Hepatocyte (in vitro differentiated cells): ENCODE results near the gene IFNA6. TPM values are rescaled to one million over a fixed set of nuclear protein-coding genes. Genes with fewer than 3 reads are reported as not detected.

ENCODE experiments used
- DNase-seq: peaks from one replicate; pipeline ENCODE4 v3.0.0-alpha.2; 2016; ENCODE audit warnings: low spot score
- H2AFZ ChIP-seq: fragments of 200-600 bp; sonication (generic); 2 replicates; pipeline ENCODE4 v1.6.0; 2016; ENCODE audit warnings: antibody characterized with exemption, mild to moderate bottlenecking
- H3K27ac ChIP-seq: fragments of 200-600 bp; sonication (generic); 2 replicates; pipeline ENCODE4 v1.5.1; 2016; ENCODE audit warnings: mild to moderate bottlenecking
- H3K27me3 ChIP-seq: fragments of 200-600 bp; sonication (generic); 2 replicates; pipeline ENCODE4 v1.6.1; 2016
- H3K36me3 ChIP-seq: fragments of 200-600 bp; sonication (generic); replicated peaks from 2 replicates; pipeline ENCODE4 v1.5.1; 2016; ENCODE audit warnings: low read depth; ENCODE audit not compliant: insufficient read depth
- H3K4me1 ChIP-seq: fragments of 200-600 bp; sonication (generic); 2 replicates; pipeline ENCODE4 v1.5.1; 2016; ENCODE audit warnings: mild to moderate bottlenecking, moderate library complexity; ENCODE audit not compliant: insufficient read depth
- H3K4me2 ChIP-seq: fragments of 200-600 bp; sonication (generic); 2 replicates; pipeline ENCODE4 v1.6.0; 2016
- H3K4me3 ChIP-seq: fragments of 200-600 bp; sonication (generic); 2 replicates; pipeline ENCODE4 v1.5.1; 2016; ENCODE audit warnings: mild to moderate bottlenecking
- H3K79me2 ChIP-seq: fragments of 200-600 bp; sonication (generic); 2 replicates; pipeline ENCODE4 v1.6.0; 2017; ENCODE audit warnings: mild to moderate bottlenecking
- H3K9me2 ChIP-seq: fragments of 200-600 bp; sonication (generic); replicated peaks from 2 replicates; pipeline ENCODE4 v1.6.0; 2017; ENCODE audit warnings: mild to moderate bottlenecking; ENCODE audit not compliant: insufficient read depth
- H3K9me3 ChIP-seq: fragments of 200-600 bp; sonication (generic); 2 replicates; pipeline ENCODE4 v1.5.1; 2016; ENCODE audit warnings: low read depth, mild to moderate bottlenecking
- H4K20me1 ChIP-seq: fragments of 200-600 bp; sonication (generic); 2 replicates; pipeline ENCODE4 v1.6.0; 2016; ENCODE audit warnings: mild to moderate bottlenecking; ENCODE audit not compliant: insufficient read depth, poor library complexity, severe bottlenecking
- EZH2 ChIP-seq: fragments of 200-600 bp; sonication (generic); IDR thresholded peaks from 2 replicates; pipeline ENCODE4 v1.6.1; 2016; ENCODE audit warnings: antibody characterized with exemption, mild to moderate bottlenecking, borderline replicate concordance
- EZH2phosphoT487 ChIP-seq: fragments of 200-600 bp; sonication (generic); IDR thresholded peaks from one replicate; pipeline ENCODE4 v1.6.1; 2018; ENCODE audit warnings: antibody characterized with exemption, mild to moderate bottlenecking, low read depth, moderate library complexity; ENCODE audit not compliant: unreplicated experiment, severe bottlenecking
- WGBS: methylation state at CpG from one replicate; pipeline ENCODE4 v1.1.6; 2016; ENCODE audit warnings: low lambda C conversion rate; ENCODE audit errors: missing lambda C conversion rate; 5-methylcytosine and 5-hydroxymethylcytosine counted together
- polyA plus RNA-seq: library from polyadenylated mRNA; unstranded; fragments of >200 nt; fragmentation: Nextera tagmentation; extraction: Ambion mirVana; gene quantifications from 2 replicates; pipeline ENCODE4 v1.2.1, GENCODE V29; 2016
- total RNA-seq: library from RNA; depleted of rRNA; stranded (reverse); fragments of >200 nt; gene quantifications from 2 replicates; pipeline ENCODE4 v1.2.3, GENCODE V29; 2014
- TF ChIP-seq, protein P1 (sequence below): fragments of 200-600 bp; sonication (generic); IDR thresholded peaks from 2 replicates; pipeline ENCODE4 v1.5.1; 2016; ENCODE audit warnings: antibody characterized with exemption, mild to moderate bottlenecking; ENCODE audit not compliant: poor library complexity

The IFNA6 gene
- total and polyA plus RNA-seq, 2 experiments from 2014 or later, result not detected

DNA sequence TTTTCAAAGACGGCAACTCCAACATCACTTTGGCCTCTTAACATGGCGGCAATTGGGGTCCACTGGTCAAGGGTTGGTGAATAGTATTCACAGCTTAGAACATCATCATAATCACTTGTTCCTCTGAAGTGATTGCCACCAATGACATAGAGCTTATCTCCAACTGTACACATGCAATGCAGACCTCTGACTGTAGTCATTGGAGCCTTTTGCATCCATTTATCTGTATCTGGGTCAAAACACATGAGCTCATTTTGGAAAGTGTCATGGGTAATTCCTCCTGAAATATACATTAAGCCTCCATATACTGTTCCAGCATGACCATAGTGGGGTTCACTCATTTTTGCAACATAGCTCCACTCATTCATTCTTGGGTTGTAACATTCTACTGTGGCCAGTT is 17.5 kb downstream of the IFNA6 start:
- Histone ChIP-seq H2AFZ (no peak overlapping the region), H3K9me2 (no peaks in the 10 kb centered on the region), H3K9me3 (no peaks in the 10 kb centered on the region), H3K79me2 (peaks cover 73% of the 10 kb centered on the region), H3K27ac (no peak overlapping the region), H4K20me1 (peaks cover 61% of the 10 kb centered on the region), H3K36me3 (no peaks in the 10 kb centered on the region), H3K4me2 (peak overlapping the region; percentile 86), H3K27me3 (no peaks in the 10 kb centered on the region), H3K4me3 (peak overlapping the region; percentile 97), H3K4me1 (peaks cover 33% of the 10 kb centered on the region)
- 100% methylated on average over 2 of the region's 2 CpGs for WGBS
- no peak for DNase-seq
- TF ChIP-seq, protein P1, sequence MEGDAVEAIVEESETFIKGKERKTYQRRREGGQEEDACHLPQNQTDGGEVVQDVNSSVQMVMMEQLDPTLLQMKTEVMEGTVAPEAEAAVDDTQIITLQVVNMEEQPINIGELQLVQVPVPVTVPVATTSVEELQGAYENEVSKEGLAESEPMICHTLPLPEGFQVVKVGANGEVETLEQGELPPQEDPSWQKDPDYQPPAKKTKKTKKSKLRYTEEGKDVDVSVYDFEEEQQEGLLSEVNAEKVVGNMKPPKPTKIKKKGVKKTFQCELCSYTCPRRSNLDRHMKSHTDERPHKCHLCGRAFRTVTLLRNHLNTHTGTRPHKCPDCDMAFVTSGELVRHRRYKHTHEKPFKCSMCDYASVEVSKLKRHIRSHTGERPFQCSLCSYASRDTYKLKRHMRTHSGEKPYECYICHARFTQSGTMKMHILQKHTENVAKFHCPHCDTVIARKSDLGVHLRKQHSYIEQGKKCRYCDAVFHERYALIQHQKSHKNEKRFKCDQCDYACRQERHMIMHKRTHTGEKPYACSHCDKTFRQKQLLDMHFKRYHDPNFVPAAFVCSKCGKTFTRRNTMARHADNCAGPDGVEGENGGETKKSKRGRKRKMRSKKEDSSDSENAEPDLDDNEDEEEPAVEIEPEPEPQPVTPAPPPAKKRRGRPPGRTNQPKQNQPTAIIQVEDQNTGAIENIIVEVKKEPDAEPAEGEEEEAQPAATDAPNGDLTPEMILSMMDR, result no peak
- no peak for TF ChIP-seq EZH2phosphoT487
- no peak for TF ChIP-seq EZH2

DNA sequence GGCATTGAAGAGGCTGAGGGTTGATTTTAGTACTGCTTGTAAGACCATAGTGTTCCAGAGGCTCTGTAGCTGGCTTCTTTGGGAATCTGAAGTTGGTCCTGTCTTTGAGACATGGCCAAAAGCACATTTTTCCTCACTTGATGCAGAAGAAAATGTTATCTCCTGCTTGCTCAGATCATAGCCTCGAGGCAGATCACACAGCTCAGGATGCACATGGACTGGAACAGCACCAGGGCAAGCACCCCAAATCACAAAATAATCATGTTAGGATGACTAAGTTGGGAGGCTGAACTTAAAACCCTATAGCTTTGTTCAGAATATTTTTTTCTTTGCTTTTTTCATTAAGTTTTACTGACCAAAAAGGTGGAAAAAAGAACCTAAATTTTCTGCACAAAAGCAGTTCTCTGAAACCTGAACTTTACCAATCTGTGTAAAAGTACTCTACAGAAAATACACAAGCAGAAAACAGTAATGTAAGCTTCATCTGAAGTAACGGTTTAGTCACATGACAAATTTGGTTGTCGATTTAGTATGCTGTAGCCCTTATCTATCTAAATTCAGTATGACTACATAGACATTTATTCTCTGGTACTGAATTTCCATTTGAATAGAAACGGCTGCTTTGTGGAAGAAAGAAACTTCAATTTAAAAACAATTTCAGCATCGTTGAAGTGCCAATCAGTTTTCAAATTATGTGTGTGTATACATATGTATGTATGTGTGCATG is 18.8 kb downstream of the IFNA6 start:
- H2AFZ ChIP-seq, result no peak overlapping the region
- DNase-seq, result no peak
- peaks cover 33% of the 10 kb centered on the region for H3K4me1 ChIP-seq
- H3K4me3 ChIP-seq, result no peak overlapping the region
- H3K79me2 ChIP-seq, result peaks cover 86% of the 10 kb centered on the region
- peak overlapping the region; percentile 86 for H3K4me2 ChIP-seq
- H3K36me3 ChIP-seq, result no peaks in the 10 kb centered on the region
- peaks cover 67% of the 10 kb centered on the region for H4K20me1 ChIP-seq
- H3K9me2 ChIP-seq, result no peaks in the 10 kb centered on the region
- H3K27ac ChIP-seq, result no peak overlapping the region
- TF ChIP-seq EZH2 (no peak), EZH2phosphoT487 (no peak)
- TF ChIP-seq, protein P1, result no peak
- no peaks in the 10 kb centered on the region for H3K9me3 ChIP-seq
- WGBS, result 80% methylated on average over 5 of the region's 5 CpGs
- H3K27me3 ChIP-seq, result no peaks in the 10 kb centered on the region

DNA sequence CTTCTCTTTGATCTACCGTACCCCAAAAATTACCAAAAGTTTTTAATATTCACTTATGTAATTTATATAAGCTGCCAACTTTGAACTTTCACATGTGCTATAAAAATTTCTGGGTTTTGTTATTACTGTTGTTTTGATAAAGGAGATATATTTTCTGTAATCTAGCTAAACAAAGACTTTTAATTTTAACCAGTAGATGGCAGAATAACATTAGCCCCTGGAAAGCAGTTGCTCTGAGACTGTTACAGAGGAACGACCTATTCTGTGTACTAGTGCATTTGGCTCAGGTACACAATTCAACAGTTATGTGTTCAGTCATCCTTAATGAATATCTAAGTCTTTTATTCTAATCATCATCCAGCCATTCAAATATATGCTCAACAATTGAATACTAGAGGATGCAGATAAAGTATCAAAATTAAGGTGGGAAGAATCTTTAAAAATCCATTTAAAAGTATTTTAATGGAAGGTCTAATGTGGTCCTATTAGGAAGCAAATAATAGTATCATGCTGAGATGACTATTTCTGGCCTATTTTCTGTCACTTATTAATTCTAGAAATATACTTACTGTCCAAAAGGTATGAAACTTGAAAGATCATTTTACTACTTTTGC is 24.1 kb downstream of the IFNA6 start:
- peak; percentile 55 for DNase-seq
- TF ChIP-seq EZH2phosphoT487, result no peak
- TF ChIP-seq, protein P1, result peak; percentile 77
- no peaks in the 10 kb centered on the region for H3K9me2 ChIP-seq
- H3K27ac ChIP-seq, result no peak overlapping the region
- no peaks in the 10 kb centered on the region for H3K9me3 ChIP-seq
- H3K4me3 ChIP-seq, result no peak overlapping the region
- H3K27me3 ChIP-seq, result no peaks in the 10 kb centered on the region
- no peak overlapping the region for H2AFZ ChIP-seq
- peaks cover 53% of the 10 kb centered on the region for H4K20me1 ChIP-seq
- WGBS, result 43% methylated on average over 2 of the region's 2 CpGs
- H3K36me3 ChIP-seq, result no peaks in the 10 kb centered on the region
- H3K79me2 ChIP-seq, result peaks cover 47% of the 10 kb centered on the region
- peaks cover 9% of the 10 kb centered on the region for H3K4me1 ChIP-seq
- no peak overlapping the region for H3K4me2 ChIP-seq
